Keratinocyte (primary cell): Measurements from ENCODE around the gene ZNF407. TPM values are rescaled to one million over a fixed set of nuclear protein-coding genes. Genes with fewer than 3 reads are reported as not detected.

Experiments
- DNase-seq: peaks from one replicate; pipeline ENCODE4 v3.0.0-alpha.2; 2011; ENCODE audit warnings: low read depth, missing footprints, low spot score
- FAIRE-seq: peaks from 2 replicates; lab custom pipeline; 2011; peaks lifted over from hg19 to GRCh38; lab: Jason Lieb, UNC
- H2AFZ ChIP-seq: 2 replicates; pipeline ENCODE4 v1.6.0; 2012; ENCODE audit warnings: low read length, control low read depth, inconsistent platforms; ENCODE audit not compliant: control insufficient read depth
- H3K27ac ChIP-seq: 2 replicates; pipeline ENCODE4 v1.5.1; 2011; ENCODE audit warnings: low read length; ENCODE audit not compliant: control insufficient read depth, insufficient read depth
- H3K27me3 ChIP-seq: 3 replicates; pipeline ENCODE4 v1.6.0; 2011; ENCODE audit warnings: low read length; ENCODE audit not compliant: control insufficient read depth, insufficient read depth; ENCODE audit errors: extremely low read depth
- H3K36me3 ChIP-seq, 2 experiments: 2 replicates in 1 of 2; 3 replicates in 1 of 2; pipeline ENCODE4 v1.5.1; 2011; ENCODE audit warnings: low read length in 2 of 2, mild to moderate bottlenecking in 1 of 2; ENCODE audit not compliant: control insufficient read depth in 2 of 2, insufficient read depth in 2 of 2; ENCODE audit errors: extremely low read depth in 1 of 2
- H3K4me1 ChIP-seq: 3 replicates; pipeline ENCODE4 v1.5.1; 2011; ENCODE audit warnings: low read length; ENCODE audit not compliant: control insufficient read depth, insufficient read depth; ENCODE audit errors: extremely low read depth
- H3K4me2 ChIP-seq: 3 replicates; pipeline ENCODE4 v1.6.0; 2011; ENCODE audit warnings: low read depth, low read length; ENCODE audit not compliant: control insufficient read depth, insufficient read depth; ENCODE audit errors: extremely low read depth
- H3K4me3 ChIP-seq, 3 experiments: fragments of 200-600 bp in 1 of 3; sonication (generic) in 1 of 3; 2 replicates in 2 of 3; 3 replicates in 1 of 3; pipeline ENCODE4 v1.5.1; 2011 to 2016; ENCODE audit warnings: low read length in 3 of 3, mild to moderate bottlenecking in 3 of 3, control low read depth in 2 of 3, inconsistent platforms in 1 of 3, low read depth in 1 of 3, mixed read lengths in 1 of 3, mixed run types in 1 of 3, moderate library complexity in 1 of 3; ENCODE audit not compliant: control insufficient read depth in 2 of 3, insufficient read depth in 2 of 3; ENCODE audit errors: extremely low read depth in 1 of 3
- H3K79me2 ChIP-seq: 2 replicates; pipeline ENCODE4 v1.6.0; 2012; ENCODE audit warnings: low read length; ENCODE audit not compliant: control insufficient read depth, insufficient read depth
- H3K9ac ChIP-seq: 3 replicates; pipeline ENCODE4 v1.6.0; 2011; ENCODE audit warnings: low read length; ENCODE audit not compliant: control insufficient read depth, insufficient read depth; ENCODE audit errors: extremely low read depth
- H3K9me1 ChIP-seq: 3 replicates; pipeline ENCODE4 v1.6.0; 2011; ENCODE audit warnings: low read length; ENCODE audit not compliant: control insufficient read depth, insufficient read depth; ENCODE audit errors: extremely low read depth
- H3K9me3 ChIP-seq: 2 replicates; pipeline ENCODE4 v1.5.1; 2012; ENCODE audit warnings: low read depth, low read length; ENCODE audit not compliant: control insufficient read depth
- H4K20me1 ChIP-seq: 3 replicates; pipeline ENCODE4 v1.6.0; 2011; ENCODE audit warnings: low read length; ENCODE audit not compliant: control insufficient read depth, insufficient read depth; ENCODE audit errors: extremely low read depth
- CTCF ChIP-seq, 3 experiments: IDR thresholded peaks in 1 of 3; conservative IDR thresholded peaks in 1 of 3; optimal IDR thresholded peaks in 1 of 3; 2 replicates in 2 of 3; 3 replicates in 1 of 3; pipeline versions ENCODE3 to v1.5.1; 2011; ENCODE audit warnings: low read length in 3 of 3, mild to moderate bottlenecking in 3 of 3, moderate library complexity in 2 of 3, control low read depth in 1 of 3, inconsistent platforms in 1 of 3; ENCODE audit not compliant: insufficient read depth in 2 of 3; ENCODE audit errors: extremely low read depth in 1 of 3
- EZH2 ChIP-seq: IDR thresholded peaks from one replicate; pipeline ENCODE4 v1.6.1; 2012; ENCODE audit warnings: inconsistent platforms, mild to moderate bottlenecking, low read length, moderate library complexity
- dilution Hi-C: fragments of 300-500 bp; cut with MboI; formaldehyde crosslinking; loops from one replicate; pipeline ENCODE4 v1.7.0; 2020; ENCODE audit warnings: low sequenced_read_pairs; ENCODE audit not compliant: extremely low pct_ligation_motif_present
- polyA plus RNA-seq, 5 experiments: library from polyadenylated mRNA; depleted of rRNA in 3 of 5; stranded (reverse) in 3 of 5; stranded (forward) in 1 of 5; unstranded in 1 of 5; fragments of >200 nt; gene quantifications; 1 replicate in 1 of 5; 2 replicates in 3 of 5; 3 replicates in 1 of 5; pipeline versions ENCODE4 v1.2.1 to v1.2.3, GENCODE V29; 2011 to 2012; ENCODE audit warnings: missing spikeins in 2 of 5, low read depth in 1 of 5, low replicate concordance in 1 of 5

ZNF407 gene
- polyA plus RNA-seq, 1 donor (not counting 4 experiments of a cell fraction or from before 2014, with no cell fraction given), result 3.8 TPM

GRCh38 chr18:74562131-74562730 lies 35.4 kb upstream of the ZNF407 start:
- Histone ChIP-seq H3K27me3 (no peaks in the 10 kb centered on the region), H3K4me3 (no peak overlapping the region), H3K36me3 (no peaks in the 10 kb centered on the region), H3K9ac (no peak overlapping the region), H3K4me1 (no peaks in the 10 kb centered on the region), H4K20me1 (no peaks in the 10 kb centered on the region), H3K4me2 (no peak overlapping the region), H3K27ac (no peak overlapping the region), H3K79me2 (no peaks in the 10 kb centered on the region), H3K9me3 (no peaks in the 10 kb centered on the region), H3K9me1 (no peaks in the 10 kb centered on the region), H2AFZ (no peak overlapping the region)
- DNase-seq (no peak), FAIRE-seq (no peak)
- no peak for TF ChIP-seq EZH2
- TF ChIP-seq CTCF (optimal IDR thresholded peaks at IDR 0.05 in 1 of 3, IDR thresholded peaks at IDR 0.05 in 1 of 3, conservative IDR thresholded peaks at IDR 0.05 in 1 of 3; ENCODE audit: extremely low read depth in 1 of 3, insufficient read depth in 2 of 3, low read length in 3 of 3), result no peak
- dilution Hi-C loops, result no loop called here

DNA sequence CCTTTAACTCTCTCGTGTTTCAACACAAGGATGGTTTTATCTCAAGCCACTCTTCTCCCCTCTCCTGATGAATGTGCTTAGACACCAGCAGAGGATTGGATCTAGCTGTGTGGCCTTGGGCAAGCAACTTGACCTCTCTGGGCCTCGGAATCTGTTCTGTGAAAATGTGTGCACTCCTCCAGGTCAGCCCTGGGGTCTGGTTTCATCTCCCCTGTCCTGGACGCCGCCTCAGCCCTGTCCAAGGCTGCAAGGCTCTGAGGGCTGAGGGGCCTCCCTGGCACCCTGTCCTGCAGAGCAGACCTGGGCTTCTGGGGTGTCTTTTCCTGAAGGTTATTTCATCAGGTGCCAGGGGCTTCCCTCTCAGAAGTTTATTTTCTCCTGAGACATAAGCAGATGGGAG lies 34.9 kb upstream of the ZNF407 start:
- FAIRE-seq (no peak), DNase-seq (no peak)
- dilution Hi-C loops, result no loop called here
- no peaks in the 10 kb centered on the region for H3K9me1 ChIP-seq
- no peaks in the 10 kb centered on the region for H3K9me3 ChIP-seq
- H3K9ac ChIP-seq, result no peak overlapping the region
- no peaks in the 10 kb centered on the region for H3K79me2 ChIP-seq
- no peak overlapping the region for H2AFZ ChIP-seq
- no peaks in the 10 kb centered on the region for H3K4me1 ChIP-seq
- H3K36me3 ChIP-seq, result no peaks in the 10 kb centered on the region
- TF ChIP-seq EZH2 (no peak), CTCF (optimal IDR thresholded peaks at IDR 0.05 in 1 of 3, IDR thresholded peaks at IDR 0.05 in 1 of 3, conservative IDR thresholded peaks at IDR 0.05 in 1 of 3; ENCODE audit: extremely low read depth in 1 of 3, insufficient read depth in 2 of 3, low read length in 3 of 3) (no peak)
- H3K4me3 ChIP-seq, result no peak overlapping the region
- no peaks in the 10 kb centered on the region for H4K20me1 ChIP-seq
- H3K27me3 ChIP-seq, result no peaks in the 10 kb centered on the region
- H3K4me2 ChIP-seq, result no peak overlapping the region
- no peak overlapping the region for H3K27ac ChIP-seq
